ENCODE results near the gene ECT2L. TPM values are rescaled to one million over a fixed set of nuclear protein-coding genes. Genes with fewer than 3 reads are reported as not detected.

The ECT2L gene
- total and polyA plus RNA-seq, 2 of the 4 experiments (the other 2 are of a cell fraction), result not detected

- Histone ChIP-seq H4K5ac (ENCODE audit: low read depth, low read length) (no peak overlapping the region), H4K20me1 (ENCODE audit: insufficient read depth, low read length) (no peaks in the 10 kb centered on the region), H3K4me1 (ENCODE audit: control insufficient read depth, insufficient read depth, low read length) (no peaks in the 10 kb centered on the region), H3K14ac (replicated peaks; ENCODE audit: low read depth, low read length) (no peak overlapping the region), H3K56ac (ENCODE audit: extremely low read depth, insufficient read depth, low read length) (no peak overlapping the region), H2BK15ac (ENCODE audit: low read depth, low read length) (no peak overlapping the region), H3K4ac (ENCODE audit: low read depth, low read length) (no peak overlapping the region), H2BK5ac (ENCODE audit: low read depth, low read length, poor library complexity, severe bottlenecking) (no peak overlapping the region), H3K36me3 (ENCODE audit: control insufficient read depth, insufficient read depth, low read length) (no peaks in the 10 kb centered on the region), H3K18ac (ENCODE audit: low read depth, low read length) (no peak overlapping the region), H3K9me3 (ENCODE audit: control insufficient read depth, insufficient read depth, low read length) (no peaks in the 10 kb centered on the region), H2BK120ac (ENCODE audit: low read depth, low read length) (no peak overlapping the region), H3K4me2 (ENCODE audit: low read depth, low read length) (no peak overlapping the region), H3K23ac (ENCODE audit: low read depth, low read length) (no peak overlapping the region), H3K27ac (ENCODE audit: insufficient read depth, low read length) (no peak overlapping the region), H2AK5ac (ENCODE audit: low read depth, low read length) (no peak overlapping the region), H3K9me1 (ENCODE audit: insufficient read depth, low read length) (no peaks in the 10 kb centered on the region), H3K27me3 (ENCODE audit: control insufficient read depth, insufficient read depth, low read length) (peaks cover 8% of the 10 kb centered on the region), H3K9ac (ENCODE audit: low read depth, low read length) (no peak overlapping the region), H2BK20ac (ENCODE audit: low read depth, low read length) (no peak overlapping the region), H4K8ac (ENCODE audit: low read depth in 2 of 2, low read length in 2 of 2) (no peak overlapping the region), H3K79me1 (ENCODE audit: low read depth in 1 of 2, low read length in 2 of 2) (no peaks in the 10 kb centered on the region), H2AK9ac (replicated peaks; ENCODE audit: low read depth, low read length, poor library complexity) (no peak overlapping the region), H3K4me3 (ENCODE audit: insufficient read depth, low read depth, low read length) (no peak overlapping the region), H2AFZ (replicated peaks; ENCODE audit: low read length, poor library complexity) (no peak overlapping the region), H4K91ac (ENCODE audit: insufficient read depth, low read depth, low read length) (no peak overlapping the region)
- WGBS, 2 experiments (ENCODE audit: extremely low coverage in 2 of 2, insufficient read length in 1 of 2), result 60% methylated on average over 1 of the region's 4 CpGs; no CpG with 5 or more reads in 1 of the 2 experiments
- in situ Hi-C loops (cut with MboI; ENCODE audit: low sequenced_read_pairs), result no loop called here
- dilution Hi-C loops (cut with HindIII; ENCODE audit: low sequenced_read_pairs, unreplicated experiment), result no loop called here
- intact Hi-C loops (cut with micrococcal nuclease), result no loop called here
- ChIA-PET CTCF (no interaction called here), POLR2A (ENCODE audit: unreplicated experiment) (no interaction called here)
- no TSS peak for BruUV-seq (replicated peaks)
- TF ChIP-seq MAZ (IDR thresholded peaks at IDR 0.05; ENCODE audit: borderline replicate concordance, low read depth, low read length) (no peak), ELK1 (IDR thresholded peaks at IDR 0.05; ENCODE audit: borderline replicate concordance, low read depth, low read length) (no peak), FOS (IDR thresholded peaks at IDR 0.05; ENCODE audit: low read depth, low read length) (no peak), RAD21 (IDR thresholded peaks at IDR 0.05; ENCODE audit: low read length) (no peak), BHLHE40 (IDR thresholded peaks at IDR 0.05; ENCODE audit: low read depth, low read length) (no peak), SMC3 (IDR thresholded peaks at IDR 0.05; ENCODE audit: low read depth, low read length) (no peak), POLR2A (IDR thresholded peaks at IDR 0.05; ENCODE audit: low read depth, low read length) (no peak), MAFK (IDR thresholded peaks at IDR 0.05; ENCODE audit: low read depth, low read length) (no peak), CTCF (conservative IDR thresholded peaks at IDR 0.05; ENCODE audit: low read depth, low read length) (no peak), CEBPB (IDR thresholded peaks at IDR 0.05; ENCODE audit: low read depth, low read length) (no peak)
- ATAC-seq (ENCODE audit: low read depth) (no peak), DNase-seq (no peak)
Measured at GRCh38 chr6:138869398-138869797, 73.5 kb downstream of the ECT2L start.
